Activated CD8-positive, alpha-beta memory T cell treated with anti-CD3 and anti-CD28 coated beads, Interleukin-2, amount 50 U/mL, for 24 hours (primary cell): ENCODE data around the gene STXBP6.
"Not testable (repeated sequence)": the region's sequence is repeated elsewhere in the genome, so short reads cannot be mapped to it uniquely, and the experiment has no call there.

Experiments
- DNase-seq: peaks from one replicate; pipeline ENCODE4 v3.0.0-alpha.2; 2020; ENCODE audit errors: extremely low read depth

STXBP6 gene

GRCh38 chr14:24829862-24830261, 220.1 kb downstream of the STXBP6 start:
- no peak for DNase-seq

- no peak for DNase-seq
Measured at GRCh38 chr14:24828486-24828885, 221.5 kb downstream of the STXBP6 start.

GRCh38 chr14:24826390-24826789, 223.6 kb downstream of the STXBP6 start:
- DNase-seq, result no peak

- DNase-seq, result no peak
Measured at GRCh38 chr14:24820616-24821015, 229.3 kb downstream of the STXBP6 start.

- DNase-seq, result no peak
Measured at GRCh38 chr14:24818823-24819341, 231.1 kb downstream of the STXBP6 start.

- DNase-seq, result no peak
Measured at GRCh38 chr14:24818058-24818822, 231.7 kb downstream of the STXBP6 start.

- no peak for DNase-seq
Measured at GRCh38 chr14:24817212-24818057, 232.5 kb downstream of the STXBP6 start.

- DNase-seq, result no peak
Measured at GRCh38 chr14:24816929-24817211, 233.1 kb downstream of the STXBP6 start.

- DNase-seq, result no peak
Measured at GRCh38 chr14:24816011-24816928, 233.7 kb downstream of the STXBP6 start.

- no peak for DNase-seq
Measured at GRCh38 chr14:24815543-24815942, 234.4 kb downstream of the STXBP6 start.

GRCh38 chr14:24814944-24815343, 235.0 kb downstream of the STXBP6 start:
- DNase-seq, result no peak

- DNase-seq, result no peak
Measured at GRCh38 chr14:24814346-24814745, 235.6 kb downstream of the STXBP6 start.

- no peak for DNase-seq
Measured at GRCh38 chr14:24813819-24814259, 236.1 kb downstream of the STXBP6 start.

GRCh38 chr14:24813089-24813815, 236.7 kb downstream of the STXBP6 start:
- no peak for DNase-seq

GRCh38 chr14:24809135-24809534, 240.8 kb downstream of the STXBP6 start:
- DNase-seq, result no peak

GRCh38 chr14:24808412-24808811, 241.5 kb downstream of the STXBP6 start:
- no peak for DNase-seq

- peak; percentile 4 for DNase-seq
Measured at GRCh38 chr14:24806061-24806678, 243.8 kb downstream of the STXBP6 start.

- DNase-seq, result no peak
Measured at GRCh38 chr14:24804552-24805212, 245.3 kb downstream of the STXBP6 start.

- no peak for DNase-seq
Measured at GRCh38 chr14:24803933-24804494, 245.9 kb downstream of the STXBP6 start.

GRCh38 chr14:24803426-24803825, 246.5 kb downstream of the STXBP6 start:
- not testable (repeated sequence) for DNase-seq
